K562 (cell line): ENCODE measurements around the gene HHLA2. TPM values are rescaled to one million over a fixed set of nuclear protein-coding genes. Genes with fewer than 3 reads are reported as not detected.

Source experiments
- RREB1 ChIP-seq: fragments of 250-450 bp; sonication (Bioruptor Pico); IDR thresholded peaks from 2 replicates; pipeline ENCODE4 v1.4.0; 2020
- ZNF609 ChIP-seq: sonication (generic); formaldehyde crosslinking; IDR thresholded peaks from 2 replicates; pipeline ENCODE4 v1.8.1; 2023; ENCODE audit warnings: missing genetic modification reagents, mild to moderate bottlenecking, borderline replicate concordance
- polyA plus RNA-seq, 8 experiments: library from polyadenylated mRNA; depleted of rRNA in 4 of 8; stranded (reverse) in 5 of 8; unstranded in 3 of 8; fragments of >200 nt; fragmentation: Nextera tagmentation in 2 of 8; fragmentation: Illumina TruSeq in 1 of 8; extraction: Ambion mirVana in 2 of 8; extraction: Trizol in 1 of 8; gene quantifications; 2 replicates each; pipeline versions ENCODE4 v1.2.1 to v1.2.3, GENCODE V29; 2011 to 2014; ENCODE audit warnings: inconsistent platforms in 1 of 8, missing spikeins in 1 of 8
- total RNA-seq, 7 experiments: library from RNA; depleted of rRNA in 6 of 7; stranded (reverse); fragments of >200 nt in 6 of 7; fragmentation: Illumina TruSeq in 2 of 7; extraction: Trizol in 2 of 7; gene quantifications; 2 replicates each; pipeline versions ENCODE4 v1.2.1 to v1.2.3, GENCODE V29; 2011 to 2021; ENCODE audit warnings: low replicate concordance in 1 of 7
- TF ChIP-seq, protein P1 (sequence below): fragments of 450-650 bp; IDR thresholded peaks from 2 replicates; pipeline ENCODE4 v1.6.1; 2016; ENCODE audit warnings: borderline replicate concordance

HHLA2 gene
- total and polyA plus RNA-seq, 9 of the 15 experiments (the other 6 are each of a cell fraction or from before 2014, with no cell fraction given): 0.04 TPM; not detected in 7

DNA sequence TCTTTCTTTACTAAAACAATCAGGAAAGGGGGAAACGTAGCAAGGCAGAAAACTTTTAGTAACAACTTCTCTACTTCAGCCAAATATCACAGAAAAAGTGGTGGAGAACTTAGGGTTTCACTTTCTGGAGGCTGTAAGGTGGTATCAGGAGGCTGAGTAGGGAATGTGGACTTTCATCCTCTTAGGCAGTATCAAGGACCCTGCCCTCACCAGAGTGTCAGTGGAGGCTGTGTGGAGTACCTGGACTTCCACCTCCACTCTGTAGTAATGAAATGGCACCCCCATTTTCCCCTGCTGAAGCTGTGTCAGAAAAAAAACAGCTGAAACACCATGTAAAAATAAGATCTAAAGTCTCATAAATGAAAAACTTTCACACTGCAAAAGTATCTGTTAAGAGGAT, 11.2 kb upstream of the HHLA2 start (continued):
- no peak for TF ChIP-seq ZNF609 (CRISPR knock-in tag)
- TF ChIP-seq, protein P1, sequence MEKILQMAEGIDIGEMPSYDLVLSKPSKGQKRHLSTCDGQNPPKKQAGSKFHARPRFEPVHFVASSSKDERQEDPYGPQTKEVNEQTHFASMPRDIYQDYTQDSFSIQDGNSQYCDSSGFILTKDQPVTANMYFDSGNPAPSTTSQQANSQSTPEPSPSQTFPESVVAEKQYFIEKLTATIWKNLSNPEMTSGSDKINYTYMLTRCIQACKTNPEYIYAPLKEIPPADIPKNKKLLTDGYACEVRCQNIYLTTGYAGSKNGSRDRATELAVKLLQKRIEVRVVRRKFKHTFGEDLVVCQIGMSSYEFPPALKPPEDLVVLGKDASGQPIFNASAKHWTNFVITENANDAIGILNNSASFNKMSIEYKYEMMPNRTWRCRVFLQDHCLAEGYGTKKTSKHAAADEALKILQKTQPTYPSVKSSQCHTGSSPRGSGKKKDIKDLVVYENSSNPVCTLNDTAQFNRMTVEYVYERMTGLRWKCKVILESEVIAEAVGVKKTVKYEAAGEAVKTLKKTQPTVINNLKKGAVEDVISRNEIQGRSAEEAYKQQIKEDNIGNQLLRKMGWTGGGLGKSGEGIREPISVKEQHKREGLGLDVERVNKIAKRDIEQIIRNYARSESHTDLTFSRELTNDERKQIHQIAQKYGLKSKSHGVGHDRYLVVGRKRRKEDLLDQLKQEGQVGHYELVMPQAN: no peak
- TF ChIP-seq RREB1 (CRISPR knock-in tag): no peak
